ENCODE data around the gene HSPA4.

- TF ChIP-seq POLR2A (IDR thresholded peaks at IDR 0.05) (no peak), CTCF (IDR thresholded peaks at IDR 0.05) (no peak)
Measured at GRCh38 chr5:133026664-133027153, 25.1 kb upstream of the HSPA4 start.
